Skin epidermis (tissue), 12 donors: ENCODE measurements around the gene GAS2L1.
A peak's percentile ranks its signal among the peaks of the same experiment; 100 is the strongest.

Source experiments
- H3K27ac ChIP-seq, 21 experiments: fragments of 200-600 bp; sonication (generic) in 11 of 21; one replicate each; pipeline ENCODE4 v1.5.0; 2020; ENCODE audit warnings: mild to moderate bottlenecking in 3 of 21, inconsistent platforms in 2 of 21, moderate library complexity in 2 of 21
- H3K4me3 ChIP-seq, 7 experiments: fragments of 200-600 bp; sonication (generic) in 2 of 7; one replicate each; pipeline ENCODE4 v1.5.0; 2020; ENCODE audit warnings: inconsistent platforms in 2 of 7, mild to moderate bottlenecking in 2 of 7, moderate library complexity in 1 of 7

Gene GAS2L1

GRCh38 chr22:29306175-29306834, at the start of gene GAS2L1:
TSS of gene GAS2L1 (plus strand) at chr22:29306650. CDS start at chr22:29308106, 1,456 bp downstream.
- H3K27ac ChIP-seq: peak within 1 kb of the TSS; percentile 80 to 97 (median 93)
- H3K4me3 ChIP-seq: peak within 1 kb of the TSS; percentile 54 to 96 (median 72)

- H3K4me3 ChIP-seq: no peak overlapping the region
- H3K27ac ChIP-seq: no peak overlapping the region
Observed at GRCh38 chr22:29257751-29258181, 48.7 kb upstream of the GAS2L1 start.

GRCh38 chr22:29258407-29259252, 47.8 kb upstream of the GAS2L1 start:
- no peak overlapping the region for H3K4me3 ChIP-seq
- H3K27ac ChIP-seq: no peak overlapping the region

GRCh38 chr22:29259253-29259899, 47.1 kb upstream of the GAS2L1 start:
- Histone ChIP-seq H3K27ac (no peak overlapping the region), H3K4me3 (no peak overlapping the region)

GRCh38 chr22:29260031-29260560, 46.4 kb upstream of the GAS2L1 start:
- no peak overlapping the region for H3K4me3 ChIP-seq
- no peak overlapping the region for H3K27ac ChIP-seq

- no peak overlapping the region for H3K4me3 ChIP-seq
- H3K27ac ChIP-seq: no peak overlapping the region
Observed at GRCh38 chr22:29260601-29261315, 45.7 kb upstream of the GAS2L1 start.

GRCh38 chr22:29263791-29264276, 42.6 kb upstream of the GAS2L1 start:
- Histone ChIP-seq H3K4me3 (no peak overlapping the region), H3K27ac (no peak overlapping the region)

- peak overlapping the region in 1 of 21 experiments; percentile 15 for H3K27ac ChIP-seq
- H3K4me3 ChIP-seq: no peak overlapping the region
Observed at GRCh38 chr22:29265305-29265704, 41.1 kb upstream of the GAS2L1 start.

GRCh38 chr22:29265929-29266328, 40.5 kb upstream of the GAS2L1 start:
- H3K4me3 ChIP-seq: no peak overlapping the region
- peak overlapping the region in 6 of 21 experiments; percentile 29 to 100 (median 100) for H3K27ac ChIP-seq

GRCh38 chr22:29266564-29267461, 39.6 kb upstream of the GAS2L1 start:
- peak overlapping the region; percentile 98 to 100 (median 100) for H3K27ac ChIP-seq
- peak overlapping the region; percentile 80 to 99 (median 89) for H3K4me3 ChIP-seq

- peak overlapping the region; percentile 98 to 100 (median 100) for H3K27ac ChIP-seq
Observed at GRCh38 chr22:29267462-29267857, 39.0 kb upstream of the GAS2L1 start.

GRCh38 chr22:29267858-29268510, 38.5 kb upstream of the GAS2L1 start, which contains the start of the genes EWSR1 and RHBDD3:
TSS of gene EWSR1 (plus strand) at chr22:29268268. CDS start at chr22:29268337, 69 bp downstream.
TSS of gene RHBDD3 (minus strand) at chr22:29267981. CDS start at chr22:29265626, 2,355 bp downstream.
- H3K4me3 ChIP-seq: peak within 1 kb of the TSS; percentile 80 to 99 (median 89)
- peak within 1 kb of the TSS; percentile 98 to 100 (median 100) for H3K27ac ChIP-seq

More at GRCh38 chr22:29267462-29267857, 39.0 kb upstream of the GAS2L1 start:
- H3K4me3 ChIP-seq: peak overlapping the region; percentile 80 to 99 (median 89)

- peak overlapping the region; percentile 80 to 99 (median 89) for H3K4me3 ChIP-seq
- H3K27ac ChIP-seq: peak overlapping the region; percentile 98 to 100 (median 100)
Observed at GRCh38 chr22:29268511-29269229, 37.8 kb upstream of the GAS2L1 start.

GRCh38 chr22:29269230-29269604, 37.2 kb upstream of the GAS2L1 start:
- Histone ChIP-seq H3K27ac (peak overlapping the region in 20 of 21 experiments; percentile 98 to 100 (median 100)), H3K4me3 (peak overlapping the region; percentile 80 to 99 (median 89))

- H3K4me3 ChIP-seq: peak overlapping the region; percentile 80 to 99 (median 89)
- peak overlapping the region in 15 of 21 experiments; percentile 99 to 100 (median 100) for H3K27ac ChIP-seq
Observed at GRCh38 chr22:29269731-29270474, 36.5 kb upstream of the GAS2L1 start.
